ENCODE results near the gene SLC35A3. TPM values are rescaled to one million over a fixed set of nuclear protein-coding genes. Genes with fewer than 3 reads are reported as not detected.

SLC35A3 gene
- total and polyA plus RNA-seq, 2 of the 4 experiments (the other 2 are of a cell fraction): 9.6 to 13.6 TPM

DNA sequence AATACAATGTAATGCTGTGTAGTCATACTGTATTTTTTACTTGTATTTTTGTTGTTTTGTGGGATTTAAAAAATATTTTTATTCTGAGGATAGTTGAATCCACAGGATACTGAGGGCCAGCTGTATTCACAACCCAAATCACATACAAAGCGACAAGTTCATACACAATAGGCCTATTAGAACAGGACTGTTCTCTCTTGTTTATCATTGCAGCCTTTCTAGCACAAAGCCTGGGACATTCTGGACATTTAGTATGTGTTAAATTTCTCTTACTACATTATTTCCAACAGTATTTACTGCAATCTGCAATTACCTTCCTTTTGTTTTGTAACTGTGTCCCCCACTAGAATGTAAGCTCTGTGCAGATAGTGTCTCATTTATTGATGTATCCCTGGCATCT is 65.4 kb downstream of the SLC35A3 start:
- no CpG with 5 or more reads among the region's 1 CpG for WGBS, 2 experiments (ENCODE audit: extremely low coverage in 2 of 2, insufficient read length in 1 of 2)
- DNase-seq (no peak), ATAC-seq (ENCODE audit: low read depth) (no peak)
- BruUV-seq (replicated peaks): no TSS peak
- Histone ChIP-seq H3K4me2 (ENCODE audit: low read depth, low read length) (no peak overlapping the region), H4K20me1 (ENCODE audit: insufficient read depth, low read length) (peaks cover 5% of the 10 kb centered on the region; the same call in 1 of the 2 replicates), H4K8ac (ENCODE audit: low read depth in 2 of 2, low read length in 2 of 2) (no peak overlapping the region), H2AFZ (replicated peaks; ENCODE audit: low read length, poor library complexity) (no peak overlapping the region), H2BK120ac (ENCODE audit: low read depth, low read length) (no peak overlapping the region), H3K18ac (ENCODE audit: low read depth, low read length) (no peak overlapping the region), H3K4me1 (ENCODE audit: control insufficient read depth, insufficient read depth, low read length) (no peaks in the 10 kb centered on the region), H3K9ac (ENCODE audit: low read depth, low read length) (no peak overlapping the region), H4K5ac (ENCODE audit: low read depth, low read length) (no peak overlapping the region), H3K27ac (ENCODE audit: insufficient read depth, low read length) (no peak overlapping the region), H3K79me1 (ENCODE audit: low read depth in 1 of 2, low read length in 2 of 2) (peaks cover 3 to 15% of the 10 kb centered on the region in 2 experiments; a peak in 2 of 4 replicates), H3K9me3 (ENCODE audit: control insufficient read depth, insufficient read depth, low read length) (no peaks in the 10 kb centered on the region), H4K91ac (ENCODE audit: insufficient read depth, low read depth, low read length) (no peak overlapping the region), H3K56ac (ENCODE audit: extremely low read depth, insufficient read depth, low read length) (no peak overlapping the region), H3K4me3 (ENCODE audit: insufficient read depth, low read depth, low read length) (no peak overlapping the region), H3K23ac (ENCODE audit: low read depth, low read length) (no peak overlapping the region), H3K27me3 (ENCODE audit: control insufficient read depth, insufficient read depth, low read length) (no peaks in the 10 kb centered on the region), H2AK9ac (replicated peaks; ENCODE audit: low read depth, low read length, poor library complexity) (no peak overlapping the region), H2AK5ac (ENCODE audit: low read depth, low read length) (no peak overlapping the region), H2BK20ac (ENCODE audit: low read depth, low read length) (no peak overlapping the region), H3K9me1 (ENCODE audit: insufficient read depth, low read length) (no peaks in the 10 kb centered on the region; the same call in 1 of the 2 replicates), H2BK15ac (ENCODE audit: low read depth, low read length) (no peak overlapping the region), H3K4ac (ENCODE audit: low read depth, low read length) (no peak overlapping the region), H3K36me3 (ENCODE audit: control insufficient read depth, insufficient read depth, low read length) (no peaks in the 10 kb centered on the region), H3K14ac (replicated peaks; ENCODE audit: low read depth, low read length) (no peak overlapping the region), H2BK5ac (ENCODE audit: low read depth, low read length, poor library complexity, severe bottlenecking) (no peak overlapping the region)
- POLR2A ChIA-PET (ENCODE audit: unreplicated experiment): no interaction called here
- intact Hi-C loops (cut with micrococcal nuclease) (no loop called here), dilution Hi-C loops (cut with HindIII; ENCODE audit: low sequenced_read_pairs, unreplicated experiment) (no loop called here), in situ Hi-C loops (cut with MboI; ENCODE audit: low sequenced_read_pairs) (no loop called here)
- no peak for TF ChIP-seq RAD21 (IDR thresholded peaks at IDR 0.05; ENCODE audit: low read length)
- TF ChIP-seq MXI1 (IDR thresholded peaks at IDR 0.05; ENCODE audit: borderline replicate concordance, low read depth, low read length): no peak
- no peak for TF ChIP-seq POLR2A (IDR thresholded peaks at IDR 0.05; ENCODE audit: low read depth, low read length)
- TF ChIP-seq USF2 (IDR thresholded peaks at IDR 0.05; ENCODE audit: low read depth, low read length): no peak
- no peak for TF ChIP-seq CEBPB (IDR thresholded peaks at IDR 0.05; ENCODE audit: low read depth, low read length)
- TF ChIP-seq MAZ (IDR thresholded peaks at IDR 0.05; ENCODE audit: borderline replicate concordance, low read depth, low read length): no peak
- TF ChIP-seq, protein P1, sequence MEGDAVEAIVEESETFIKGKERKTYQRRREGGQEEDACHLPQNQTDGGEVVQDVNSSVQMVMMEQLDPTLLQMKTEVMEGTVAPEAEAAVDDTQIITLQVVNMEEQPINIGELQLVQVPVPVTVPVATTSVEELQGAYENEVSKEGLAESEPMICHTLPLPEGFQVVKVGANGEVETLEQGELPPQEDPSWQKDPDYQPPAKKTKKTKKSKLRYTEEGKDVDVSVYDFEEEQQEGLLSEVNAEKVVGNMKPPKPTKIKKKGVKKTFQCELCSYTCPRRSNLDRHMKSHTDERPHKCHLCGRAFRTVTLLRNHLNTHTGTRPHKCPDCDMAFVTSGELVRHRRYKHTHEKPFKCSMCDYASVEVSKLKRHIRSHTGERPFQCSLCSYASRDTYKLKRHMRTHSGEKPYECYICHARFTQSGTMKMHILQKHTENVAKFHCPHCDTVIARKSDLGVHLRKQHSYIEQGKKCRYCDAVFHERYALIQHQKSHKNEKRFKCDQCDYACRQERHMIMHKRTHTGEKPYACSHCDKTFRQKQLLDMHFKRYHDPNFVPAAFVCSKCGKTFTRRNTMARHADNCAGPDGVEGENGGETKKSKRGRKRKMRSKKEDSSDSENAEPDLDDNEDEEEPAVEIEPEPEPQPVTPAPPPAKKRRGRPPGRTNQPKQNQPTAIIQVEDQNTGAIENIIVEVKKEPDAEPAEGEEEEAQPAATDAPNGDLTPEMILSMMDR (conservative IDR thresholded peaks at IDR 0.05; ENCODE audit: low read depth, low read length): no peak
- no peak for TF ChIP-seq CHD1 (IDR thresholded peaks at IDR 0.05; ENCODE audit: low read depth, low read length)
- no peak for TF ChIP-seq NFE2L2 (IDR thresholded peaks at IDR 0.05; ENCODE audit: low read depth, low read length)
- TF ChIP-seq SMC3 (IDR thresholded peaks at IDR 0.05; ENCODE audit: low read depth, low read length): no peak
- CTCF ChIA-PET: no interaction called here
